Right lobe of liver (tissue), 4 donors: ENCODE data around the gene TRIO.

Source experiments
- CTCF ChIP-seq, 4 donors: fragments of 200-600 bp in 3 of 4; fragments of 450-650 bp in 1 of 4; IDR thresholded peaks; one replicate each; pipeline versions ENCODE4 v1.5.1 to v1.8.0; 2016 to 2022; ENCODE audit warnings: antibody characterized with exemption in 4 of 4, mild to moderate bottlenecking in 2 of 4
- POLR2A ChIP-seq: fragments of 450-650 bp; IDR thresholded peaks from one replicate; pipeline ENCODE4 v1.6.1; 2017; ENCODE audit warnings: antibody characterized with exemption, mild to moderate bottlenecking
- donor health status: DM: no; HTN: no; CAD: no.
- donor health status: DM: no; HTN: no; CAD: no.
- donor health status: DM: no; HTN: yes; CAD: no.

GRCh38 chr5:14227513-14227912, 84.4 kb downstream of the TRIO start:
- no peak for TF ChIP-seq POLR2A
- no peak for TF ChIP-seq CTCF (IDR thresholded peaks at IDR 0.05)
